ENCODE measurements around the gene LRIG1. TPM values are rescaled to one million over a fixed set of nuclear protein-coding genes. Genes with fewer than 3 reads are reported as not detected.

LRIG1 gene
- total RNA-seq, 5 donors from 2014 or later (not counting 1 experiment from before 2014, with no cell fraction given) = 33.5 to 49.8 (median 41.1) TPM

DNA sequence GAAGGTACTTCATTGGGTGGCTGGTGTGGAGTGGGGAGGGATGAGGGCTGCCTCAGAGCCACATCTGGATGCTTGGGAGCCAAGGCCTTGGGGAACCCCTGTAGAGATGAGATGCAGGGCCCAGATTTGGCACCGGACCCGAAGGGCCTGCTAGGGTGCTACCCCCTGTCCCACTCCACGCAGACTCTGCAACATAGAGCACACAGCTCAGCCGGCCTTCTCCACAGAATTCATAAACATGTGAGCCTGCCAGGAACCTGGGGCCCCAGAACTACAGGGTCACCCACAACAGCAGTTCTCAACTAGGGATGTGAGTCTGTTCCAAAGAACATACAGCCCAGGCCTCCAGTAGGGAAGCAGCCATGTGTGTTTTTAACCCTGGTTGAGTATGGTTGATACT, 62.8 kb downstream of the LRIG1 start:
- Mint-ChIP-seq H3K4me1 (peaks cover 46 to 75% (median 68%) of the 10 kb centered on the region in 3 donors), H3K27me3 (no peaks in the 10 kb centered on the region), H3K27ac (no peak overlapping the region), H3K9me3 (no peaks in the 10 kb centered on the region), H3K36me3 (peaks cover 43% of the 10 kb centered on the region), H3K4me3 (no peak overlapping the region)
- ChIA-PET CTCF (no interaction called here), POLR2A (no interaction called here)
- WGBS (ENCODE audit: insufficient coverage) = 96% methylated on average over 4 of the region's 4 CpGs
- DNase-seq (no peak), ATAC-seq (replicated peaks in 1 of 4) (no peak)
- H3K27me3 ChIP-seq (replicated peaks in 1 of 2; ENCODE audit: control insufficient read depth in 2 of 2, extremely low read depth in 1 of 2, insufficient read depth in 2 of 2, low read length in 1 of 2) = no peaks in the 10 kb centered on the region
- H3K4me1 ChIP-seq (ENCODE audit: control insufficient read depth in 1 of 2, extremely low read depth in 1 of 2, insufficient read depth in 2 of 2, low read length in 2 of 2) = peaks cover 0 to 17% of the 10 kb centered on the region in 2 experiments
- H3K36me3 ChIP-seq (ENCODE audit: control insufficient read depth in 2 of 2, extremely low read depth in 1 of 2, insufficient read depth in 1 of 2, low read length in 1 of 2) = peaks cover 0 to 2% of the 10 kb centered on the region in 2 donors
- no peak overlapping the region for H3K4me3 ChIP-seq (ENCODE audit: control insufficient read depth in 1 of 2, extremely low read depth in 1 of 2, low read length in 1 of 2)
- H3K9me3 ChIP-seq = no peaks in the 10 kb centered on the region
- H3K27ac ChIP-seq (ENCODE audit: low read length) = no peak overlapping the region

DNA sequence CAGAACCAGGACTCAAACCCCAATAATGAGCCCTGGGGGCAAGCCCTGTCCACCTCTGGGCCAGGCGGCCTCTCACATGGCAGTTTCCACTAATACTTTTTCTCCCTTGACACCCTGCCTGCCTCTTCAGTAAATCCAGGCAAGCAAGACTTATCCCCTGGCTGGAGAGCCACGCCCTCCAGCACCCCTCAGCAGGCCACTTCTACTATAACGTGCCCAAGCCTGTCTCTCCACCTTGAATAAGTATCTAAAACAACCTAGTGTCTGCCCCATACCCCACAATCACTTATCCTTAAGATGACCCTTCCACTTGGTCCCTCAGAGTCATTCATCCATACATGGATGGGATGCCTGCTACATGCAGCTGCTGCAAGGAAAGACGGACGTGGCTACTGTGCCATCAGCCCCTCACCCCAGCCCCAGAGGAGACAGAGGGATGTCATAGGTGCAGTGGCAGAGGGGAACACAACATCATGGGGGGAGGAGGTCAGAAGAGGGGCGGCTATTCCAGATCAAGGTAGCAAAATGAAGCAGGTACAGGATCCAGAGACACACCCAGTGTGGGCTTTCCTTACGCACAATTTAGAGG, 63.4 kb downstream of the LRIG1 start:
- Mint-ChIP-seq H3K27me3 (no peaks in the 10 kb centered on the region), H3K27ac (no peak overlapping the region), H3K4me1 (peaks cover 46 to 73% (median 69%) of the 10 kb centered on the region in 3 donors), H3K4me3 (no peak overlapping the region), H3K36me3 (peaks cover 43% of the 10 kb centered on the region), H3K9me3 (no peaks in the 10 kb centered on the region)
- DNase-seq = no peak
- Histone ChIP-seq H3K27me3 (replicated peaks in 1 of 2; ENCODE audit: control insufficient read depth in 2 of 2, extremely low read depth in 1 of 2, insufficient read depth in 2 of 2, low read length in 1 of 2) (no peaks in the 10 kb centered on the region), H3K36me3 (ENCODE audit: control insufficient read depth in 2 of 2, extremely low read depth in 1 of 2, insufficient read depth in 1 of 2, low read length in 1 of 2) (peaks cover 0 to 2% of the 10 kb centered on the region in 2 donors), H3K9me3 (no peaks in the 10 kb centered on the region), H3K27ac (ENCODE audit: low read length) (no peak overlapping the region), H3K4me3 (ENCODE audit: control insufficient read depth in 1 of 2, extremely low read depth in 1 of 2, low read length in 1 of 2) (no peak overlapping the region), H3K4me1 (ENCODE audit: control insufficient read depth in 1 of 2, extremely low read depth in 1 of 2, insufficient read depth in 2 of 2, low read length in 2 of 2) (peaks cover 0 to 17% of the 10 kb centered on the region in 2 experiments)
- WGBS (ENCODE audit: insufficient coverage) = 92% methylated on average over 3 of the region's 7 CpGs
- ChIA-PET CTCF (no interaction called here), POLR2A (no interaction called here)
- no peak for ATAC-seq (replicated peaks in 1 of 4)

DNA sequence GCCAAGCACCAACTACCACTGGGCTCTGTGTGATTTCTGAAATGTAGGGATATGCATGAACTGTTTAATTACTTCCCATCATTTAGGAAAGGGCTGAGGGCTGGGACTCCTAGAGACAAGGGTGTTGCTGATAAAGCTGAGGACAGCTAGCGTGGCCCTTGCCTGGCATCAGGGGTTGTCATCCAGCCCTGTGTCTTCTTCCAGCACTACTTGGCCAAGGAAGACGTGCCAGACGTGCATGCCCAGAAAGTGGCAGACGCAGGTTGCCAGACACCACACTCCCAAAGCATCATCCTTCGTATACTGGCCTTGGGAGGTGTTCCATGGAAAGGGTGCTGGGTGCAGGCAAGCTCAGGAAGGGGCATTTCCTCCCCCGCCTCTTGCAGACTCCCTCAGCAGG, 64.8 kb downstream of the LRIG1 start:
- Histone ChIP-seq H3K27me3 (replicated peaks in 1 of 2; ENCODE audit: control insufficient read depth in 2 of 2, extremely low read depth in 1 of 2, insufficient read depth in 2 of 2, low read length in 1 of 2) (no peaks in the 10 kb centered on the region), H3K9me3 (no peaks in the 10 kb centered on the region), H3K4me1 (ENCODE audit: control insufficient read depth in 1 of 2, extremely low read depth in 1 of 2, insufficient read depth in 2 of 2, low read length in 2 of 2) (peaks cover 0 to 15% of the 10 kb centered on the region in 2 experiments), H3K36me3 (ENCODE audit: control insufficient read depth in 2 of 2, extremely low read depth in 1 of 2, insufficient read depth in 1 of 2, low read length in 1 of 2) (peaks cover 2% of the 10 kb centered on the region in 2 donors), H3K4me3 (ENCODE audit: control insufficient read depth in 1 of 2, extremely low read depth in 1 of 2, low read length in 1 of 2) (no peak overlapping the region), H3K27ac (ENCODE audit: low read length) (no peak overlapping the region)
- no peak overlapping the region for H3K27ac Mint-ChIP-seq
- DNase-seq (no peak), ATAC-seq (replicated peaks in 1 of 4) (no peak)
- peaks cover 40 to 66% (median 60%) of the 10 kb centered on the region in 3 donors for H3K4me1 Mint-ChIP-seq
- 100% methylated on average over 1 of the region's 6 CpGs for WGBS (ENCODE audit: insufficient coverage)
- H3K4me3 Mint-ChIP-seq = no peak overlapping the region
- H3K27me3 Mint-ChIP-seq = no peaks in the 10 kb centered on the region
- ChIA-PET CTCF (no interaction called here), POLR2A (no interaction called here)
- H3K9me3 Mint-ChIP-seq = no peaks in the 10 kb centered on the region
- peaks cover 39% of the 10 kb centered on the region for H3K36me3 Mint-ChIP-seq

DNA sequence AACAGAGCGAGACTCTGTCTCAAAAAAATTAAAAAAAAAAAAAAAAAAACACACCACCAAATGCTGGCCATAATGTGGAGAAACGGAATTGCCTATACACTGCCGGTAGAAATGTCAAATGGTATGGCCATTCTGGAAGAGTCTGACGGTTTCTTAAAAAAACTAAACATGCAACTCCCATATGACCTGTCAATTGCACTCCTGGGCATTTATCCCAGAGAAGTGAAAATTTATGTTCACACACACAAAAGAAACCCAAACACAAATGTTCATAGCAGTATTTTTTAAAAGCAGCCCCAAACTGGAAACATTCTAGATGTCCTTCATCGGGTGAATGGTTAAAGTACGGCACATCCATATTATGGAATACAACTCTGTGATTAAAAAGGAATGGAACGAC, 66.1 kb downstream of the LRIG1 start:
- peaks cover 2% of the 10 kb centered on the region in 2 donors for H3K36me3 ChIP-seq (ENCODE audit: control insufficient read depth in 2 of 2, extremely low read depth in 1 of 2, insufficient read depth in 1 of 2, low read length in 1 of 2)
- H3K27me3 ChIP-seq (replicated peaks in 1 of 2; ENCODE audit: control insufficient read depth in 2 of 2, extremely low read depth in 1 of 2, insufficient read depth in 2 of 2, low read length in 1 of 2) = no peaks in the 10 kb centered on the region
- POLR2A ChIA-PET = interaction anchor here in 1 of 2 donors (0.7 kb wide), 1 partner anchor 32 kb away, joined by 5 read pairs; no protein-coding TSS in a partner anchor
- no peak overlapping the region for H3K4me3 ChIP-seq (ENCODE audit: control insufficient read depth in 1 of 2, extremely low read depth in 1 of 2, low read length in 1 of 2)
- H3K27ac ChIP-seq (ENCODE audit: low read length) = no peak overlapping the region
- Mint-ChIP-seq H3K27me3 (no peaks in the 10 kb centered on the region), H3K4me3 (no peak overlapping the region), H3K36me3 (peaks cover 42% of the 10 kb centered on the region), H3K9me3 (no peaks in the 10 kb centered on the region), H3K4me1 (peaks cover 30 to 63% (median 56%) of the 10 kb centered on the region in 3 donors), H3K27ac (no peak overlapping the region)
- no peaks in the 10 kb centered on the region for H3K9me3 ChIP-seq
- WGBS (ENCODE audit: insufficient coverage) = 100% methylated on average over 1 of the region's 7 CpGs
- CTCF ChIA-PET = no interaction called here
- peaks cover 0 to 5% of the 10 kb centered on the region in 2 experiments for H3K4me1 ChIP-seq (ENCODE audit: control insufficient read depth in 1 of 2, extremely low read depth in 1 of 2, insufficient read depth in 2 of 2, low read length in 2 of 2)
- ATAC-seq (replicated peaks in 1 of 4) = no peak
- no peak for DNase-seq

DNA sequence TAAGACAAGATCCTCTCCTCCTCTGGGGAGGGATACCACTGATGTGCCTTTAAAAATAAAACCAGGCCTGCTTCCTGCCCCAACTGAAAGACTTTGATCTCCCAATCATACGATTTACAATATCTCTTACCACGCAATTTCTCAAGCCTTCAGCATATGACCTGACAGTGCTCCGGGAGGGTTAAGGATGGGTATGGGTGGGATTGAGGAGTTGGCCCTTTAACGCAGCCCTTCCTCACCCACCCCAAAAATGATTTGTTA, 67.4 kb downstream of the LRIG1 start:
- no peaks in the 10 kb centered on the region for H3K9me3 ChIP-seq
- Mint-ChIP-seq H3K27ac (no peak overlapping the region), H3K9me3 (no peaks in the 10 kb centered on the region), H3K27me3 (no peaks in the 10 kb centered on the region), H3K4me3 (no peak overlapping the region), H3K36me3 (peaks cover 42% of the 10 kb centered on the region), H3K4me1 (peaks cover 34 to 62% (median 60%) of the 10 kb centered on the region in 3 donors)
- no CpG with 5 or more reads among the region's 4 CpGs for WGBS (ENCODE audit: insufficient coverage)
- ChIA-PET POLR2A (no interaction called here), CTCF (interaction anchor here in 1 of 2 donors (0.9 kb wide), 1 partner anchor 19 kb away, joined by 3 read pairs; no protein-coding TSS in a partner anchor)
- peaks cover 0 to 3% of the 10 kb centered on the region in 2 experiments for H3K4me1 ChIP-seq (ENCODE audit: control insufficient read depth in 1 of 2, extremely low read depth in 1 of 2, insufficient read depth in 2 of 2, low read length in 2 of 2)
- no peaks in the 10 kb centered on the region for H3K27me3 ChIP-seq (replicated peaks in 1 of 2; ENCODE audit: control insufficient read depth in 2 of 2, extremely low read depth in 1 of 2, insufficient read depth in 2 of 2, low read length in 1 of 2)
- H3K36me3 ChIP-seq (ENCODE audit: control insufficient read depth in 2 of 2, extremely low read depth in 1 of 2, insufficient read depth in 1 of 2, low read length in 1 of 2) = peaks cover 2% of the 10 kb centered on the region in 2 donors
- ATAC-seq (replicated peaks in 1 of 4) (peak in 1 of 4 experiments; percentile 34), DNase-seq (no peak)
- no peak overlapping the region for H3K27ac ChIP-seq (ENCODE audit: low read length)
- no peak overlapping the region for H3K4me3 ChIP-seq (ENCODE audit: control insufficient read depth in 1 of 2, extremely low read depth in 1 of 2, low read length in 1 of 2)

DNA sequence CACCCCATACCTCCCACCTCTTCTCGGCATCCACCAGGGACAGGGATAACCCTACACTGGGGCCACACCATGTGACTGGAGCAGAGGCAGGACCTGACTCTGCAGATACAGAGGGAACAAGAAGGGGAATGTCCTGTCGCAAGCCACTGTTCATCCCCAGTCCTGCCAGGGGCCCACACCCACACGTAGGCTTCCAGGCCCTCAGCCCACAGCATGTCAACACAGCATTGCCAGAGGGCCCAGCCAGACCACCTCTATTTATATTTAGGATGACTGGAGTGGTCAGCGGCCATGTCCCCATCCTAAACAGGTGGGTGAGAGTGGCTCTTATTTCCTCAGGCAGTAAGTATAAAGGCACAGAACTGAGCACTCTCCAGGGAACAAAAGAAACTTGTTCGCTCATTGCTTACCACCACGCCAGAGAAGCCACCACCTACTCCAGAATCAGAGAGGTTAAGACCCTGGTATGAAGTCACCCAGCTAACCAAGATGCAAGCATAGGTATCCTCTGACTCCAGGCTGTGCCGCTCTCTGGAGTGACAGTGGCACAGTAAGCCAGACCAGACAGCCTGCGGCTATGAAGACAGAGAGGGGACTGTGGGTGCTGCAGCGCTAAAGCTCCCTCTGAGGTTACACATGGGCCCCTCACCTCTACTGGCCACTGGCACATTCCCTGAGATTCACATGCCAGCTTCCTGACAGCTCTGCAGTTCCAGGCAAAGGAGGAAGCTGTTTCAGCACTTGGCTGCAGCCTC, 67.9 kb downstream of the LRIG1 start:
- Histone ChIP-seq H3K4me3 (ENCODE audit: control insufficient read depth in 1 of 2, extremely low read depth in 1 of 2, low read length in 1 of 2) (no peak overlapping the region), H3K9me3 (no peaks in the 10 kb centered on the region), H3K27ac (ENCODE audit: low read length) (no peak overlapping the region), H3K4me1 (ENCODE audit: control insufficient read depth in 1 of 2, extremely low read depth in 1 of 2, insufficient read depth in 2 of 2, low read length in 2 of 2) (peaks cover 0 to 3% of the 10 kb centered on the region in 2 experiments), H3K36me3 (ENCODE audit: control insufficient read depth in 2 of 2, extremely low read depth in 1 of 2, insufficient read depth in 1 of 2, low read length in 1 of 2) (peaks cover 2% of the 10 kb centered on the region in 2 donors), H3K27me3 (replicated peaks in 1 of 2; ENCODE audit: control insufficient read depth in 2 of 2, extremely low read depth in 1 of 2, insufficient read depth in 2 of 2, low read length in 1 of 2) (no peaks in the 10 kb centered on the region)
- H3K9me3 Mint-ChIP-seq = no peaks in the 10 kb centered on the region
- peaks cover 39% of the 10 kb centered on the region for H3K36me3 Mint-ChIP-seq
- no peak overlapping the region for H3K4me3 Mint-ChIP-seq
- WGBS (ENCODE audit: insufficient coverage) = 88% methylated on average over 5 of the region's 9 CpGs
- no peaks in the 10 kb centered on the region for H3K27me3 Mint-ChIP-seq
- DNase-seq = no peak
- no peak for ATAC-seq (replicated peaks in 1 of 4)
- CTCF ChIA-PET = interaction anchor here in 1 of 2 donors (0.9 kb wide), 1 partner anchor 20 kb away, joined by 3 read pairs; no protein-coding TSS in a partner anchor
- H3K27ac Mint-ChIP-seq = no peak overlapping the region
- POLR2A ChIA-PET = no interaction called here
- H3K4me1 Mint-ChIP-seq = peaks cover 34 to 67% (median 62%) of the 10 kb centered on the region in 3 donors

All from T-cell (primary cell).